Uterus (tissue), 4 donors: ENCODE measurements around the gene GPR143. TPM values are rescaled to one million over a fixed set of nuclear protein-coding genes. Genes with fewer than 3 reads are reported as not detected.

Experiments
- DNase-seq, 2 donors: peaks; one replicate each; pipeline ENCODE4 v3.0.0-alpha.2; 2019 to 2020
- H3K27ac ChIP-seq, 2 donors: fragments of 200-600 bp; sonication (generic); 1 replicate in 1 of 2; 2 replicates in 1 of 2; pipeline ENCODE4 v1.5.1; 2016 to 2018
- H3K27me3 ChIP-seq, 2 donors: fragments of 200-600 bp; sonication (generic); one replicate each; pipeline ENCODE4 v1.5.1; 2018 to 2019; ENCODE audit warnings: control low read depth in 1 of 2
- H3K36me3 ChIP-seq, 2 donors: fragments of 200-600 bp; sonication (generic); one replicate each; pipeline ENCODE4 v1.5.1; 2019; ENCODE audit warnings: control low read depth in 1 of 2
- H3K4me1 ChIP-seq, 2 donors: fragments of 200-600 bp; sonication (generic); one replicate each; pipeline ENCODE4 v1.5.1; 2018 to 2019; ENCODE audit warnings: control low read depth in 1 of 2
- H3K4me3 ChIP-seq, 2 donors: fragments of 200-600 bp; sonication (generic); 1 replicate in 1 of 2; 2 replicates in 1 of 2; pipeline ENCODE4 v1.5.1; 2018 to 2019; ENCODE audit warnings: mild to moderate bottlenecking in 1 of 2
- H3K9me3 ChIP-seq, 2 donors: fragments of 200-600 bp; sonication (generic); one replicate each; pipeline ENCODE4 v1.5.1; 2019; ENCODE audit warnings: control low read depth in 1 of 2
- POLR2A ChIP-seq, 2 donors: fragments of 450-650 bp; IDR thresholded peaks; one replicate each; pipeline ENCODE4 v1.6.1; 2016; ENCODE audit warnings: antibody characterized with exemption in 2 of 2, mild to moderate bottlenecking in 1 of 2, moderate library complexity in 1 of 2
- intact Hi-C: fragments of 100-400 bp; cut with DNase I; formaldehyde crosslinking; loops from one replicate; pipeline ENCODE4 v1.15.1; 2023; ENCODE audit warnings: low total_unique reads
- total RNA-seq, 4 donors: library from RNA; depleted of rRNA in 3 of 4; stranded (reverse); fragments of >200 nt in 3 of 4; gene quantifications; one replicate each; pipeline versions ENCODE4 v1.1.0 to v1.2.4, GENCODE V29; 2014 to 2023
- TF ChIP-seq, protein P1 (sequence below), 4 experiments: fragments of 200-600 bp in 2 of 4; fragments of 450-650 bp in 2 of 4; sonication (generic) in 2 of 4; IDR thresholded peaks; one replicate each; pipeline ENCODE4 v1.5.1; 2016 to 2019; ENCODE audit warnings: antibody characterized with exemption in 4 of 4, mild to moderate bottlenecking in 2 of 4, moderate library complexity in 1 of 4
- donor health status: DM: yes; HTN: yes; CAD: no.

The GPR143 gene
- total RNA-seq, 4 donors from 2014 or later, result 0.26 to 7.0 (median 2.4) TPM; not detected in 1

DNA sequence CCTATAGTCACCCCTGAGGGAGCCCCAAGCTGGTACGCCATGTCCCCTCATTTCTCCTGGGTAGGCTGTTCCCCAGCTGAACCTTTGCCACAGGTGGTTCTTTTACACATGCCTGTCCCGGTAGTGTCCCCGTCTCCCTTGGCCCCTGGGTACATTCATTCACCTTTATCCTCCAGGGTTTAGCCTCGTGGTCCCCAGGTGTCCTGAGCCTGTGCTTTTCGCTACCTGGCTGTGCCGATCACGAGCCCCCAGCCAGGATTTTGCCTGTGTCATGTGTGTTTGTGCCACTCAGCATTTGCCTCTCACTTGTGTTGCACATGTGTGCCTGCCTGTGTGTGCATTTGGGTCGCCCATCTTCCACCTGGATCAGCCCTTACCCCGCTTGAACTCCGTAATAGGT, 57.6 kb downstream of the GPR143 start:
- no peaks in the 10 kb centered on the region for H3K27me3 ChIP-seq
- DNase-seq, result no peak
- H3K36me3 ChIP-seq, result no peaks in the 10 kb centered on the region
- no peaks in the 10 kb centered on the region for H3K9me3 ChIP-seq
- intact Hi-C loops, result no loop called here
- no peak overlapping the region for H3K27ac ChIP-seq
- TF ChIP-seq, protein P1, sequence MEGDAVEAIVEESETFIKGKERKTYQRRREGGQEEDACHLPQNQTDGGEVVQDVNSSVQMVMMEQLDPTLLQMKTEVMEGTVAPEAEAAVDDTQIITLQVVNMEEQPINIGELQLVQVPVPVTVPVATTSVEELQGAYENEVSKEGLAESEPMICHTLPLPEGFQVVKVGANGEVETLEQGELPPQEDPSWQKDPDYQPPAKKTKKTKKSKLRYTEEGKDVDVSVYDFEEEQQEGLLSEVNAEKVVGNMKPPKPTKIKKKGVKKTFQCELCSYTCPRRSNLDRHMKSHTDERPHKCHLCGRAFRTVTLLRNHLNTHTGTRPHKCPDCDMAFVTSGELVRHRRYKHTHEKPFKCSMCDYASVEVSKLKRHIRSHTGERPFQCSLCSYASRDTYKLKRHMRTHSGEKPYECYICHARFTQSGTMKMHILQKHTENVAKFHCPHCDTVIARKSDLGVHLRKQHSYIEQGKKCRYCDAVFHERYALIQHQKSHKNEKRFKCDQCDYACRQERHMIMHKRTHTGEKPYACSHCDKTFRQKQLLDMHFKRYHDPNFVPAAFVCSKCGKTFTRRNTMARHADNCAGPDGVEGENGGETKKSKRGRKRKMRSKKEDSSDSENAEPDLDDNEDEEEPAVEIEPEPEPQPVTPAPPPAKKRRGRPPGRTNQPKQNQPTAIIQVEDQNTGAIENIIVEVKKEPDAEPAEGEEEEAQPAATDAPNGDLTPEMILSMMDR (IDR thresholded peaks at IDR 0.05), result no peak
- TF ChIP-seq POLR2A (IDR thresholded peaks at IDR 0.05), result no peak
- H3K4me1 ChIP-seq, result no peaks in the 10 kb centered on the region
- no peak overlapping the region for H3K4me3 ChIP-seq

DNA sequence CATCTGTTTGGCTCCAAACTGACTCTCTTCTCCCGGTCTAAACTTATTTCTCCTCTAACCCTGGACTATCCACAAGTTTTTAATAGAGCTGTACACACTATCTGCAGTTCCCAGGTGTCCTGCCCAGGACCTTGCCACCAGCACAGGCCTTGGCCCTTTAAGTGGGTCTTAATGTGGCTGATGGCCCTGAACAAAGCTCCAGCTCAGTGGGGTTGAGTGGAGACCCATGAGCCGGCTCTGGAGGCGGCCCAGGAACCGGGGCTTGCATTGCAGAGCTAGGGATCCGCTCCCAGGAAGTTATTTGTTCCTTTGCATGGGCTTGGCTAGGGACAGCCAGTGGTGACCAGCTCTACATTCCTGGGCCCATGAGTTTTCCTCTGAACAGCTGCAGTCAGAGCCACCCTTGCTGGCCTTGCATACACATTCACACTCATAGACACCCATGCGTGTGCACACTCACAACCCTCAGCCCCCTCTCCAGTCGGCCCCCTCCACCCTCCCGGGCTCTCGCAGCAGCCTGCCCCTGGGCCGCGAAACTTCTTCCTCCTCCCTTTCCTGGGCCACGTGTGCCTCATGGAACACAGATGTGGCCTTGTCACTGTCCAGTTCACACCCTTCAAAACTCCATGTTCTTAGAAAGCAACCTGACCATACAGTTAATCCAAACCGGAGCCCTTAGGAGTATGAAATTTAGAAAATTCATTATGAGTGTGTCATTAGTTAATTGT, 58.2 kb downstream of the GPR143 start:
- intact Hi-C loops, result no loop called here
- no peaks in the 10 kb centered on the region for H3K4me1 ChIP-seq
- no peak overlapping the region for H3K27ac ChIP-seq
- TF ChIP-seq POLR2A (IDR thresholded peaks at IDR 0.05), result no peak
- TF ChIP-seq, protein P1 (IDR thresholded peaks at IDR 0.05), result no peak
- no peaks in the 10 kb centered on the region for H3K27me3 ChIP-seq
- DNase-seq, result no peak
- no peak overlapping the region for H3K4me3 ChIP-seq
- H3K9me3 ChIP-seq, result no peaks in the 10 kb centered on the region
- no peaks in the 10 kb centered on the region for H3K36me3 ChIP-seq

- Histone ChIP-seq H3K36me3 (no peaks in the 10 kb centered on the region), H3K27ac (no peak overlapping the region), H3K9me3 (no peaks in the 10 kb centered on the region), H3K4me1 (no peaks in the 10 kb centered on the region), H3K4me3 (no peak overlapping the region), H3K27me3 (no peaks in the 10 kb centered on the region)
- TF ChIP-seq, protein P1 (IDR thresholded peaks at IDR 0.05), result no peak
- TF ChIP-seq POLR2A (IDR thresholded peaks at IDR 0.05), result no peak
- DNase-seq, result no peak
- intact Hi-C loops, result no loop called here
Measured at GRCh38 chrX:9706421-9706820, 59.2 kb downstream of the GPR143 start.

DNA sequence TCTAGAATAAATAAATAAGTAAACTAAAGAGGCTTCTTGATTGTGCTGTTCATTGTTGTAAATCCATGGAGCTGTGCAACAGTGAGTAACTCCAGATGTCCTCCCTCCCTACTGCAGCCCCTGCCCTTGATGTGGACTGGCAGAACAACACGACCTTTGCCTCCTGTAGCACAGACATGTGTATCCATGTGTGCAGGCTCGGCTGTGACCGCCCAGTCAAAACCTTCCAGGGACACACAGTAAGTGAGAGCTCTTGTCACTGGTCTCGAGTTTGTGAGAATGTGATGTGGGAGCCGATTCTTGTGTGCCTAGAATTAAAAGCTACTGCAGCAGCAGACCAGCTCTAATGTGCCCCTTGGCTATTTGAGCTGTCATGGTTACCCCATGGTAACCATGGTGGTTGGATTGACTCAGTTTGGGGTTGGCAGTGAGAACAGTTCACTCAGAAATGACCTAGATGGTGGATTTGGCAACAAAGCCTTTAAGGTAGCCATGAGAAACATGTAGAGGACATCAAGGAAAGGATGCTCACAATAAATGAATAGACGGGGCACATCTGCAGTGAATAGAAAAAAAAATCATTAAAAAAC, 60.7 kb downstream of the GPR143 start:
- Histone ChIP-seq H3K4me1 (no peaks in the 10 kb centered on the region), H3K9me3 (no peaks in the 10 kb centered on the region), H3K36me3 (no peaks in the 10 kb centered on the region), H3K4me3 (no peak overlapping the region), H3K27me3 (no peaks in the 10 kb centered on the region), H3K27ac (no peak overlapping the region)
- intact Hi-C loops, result no loop called here
- no peak for DNase-seq
- TF ChIP-seq, protein P1 (IDR thresholded peaks at IDR 0.05), result no peak
- no peak for TF ChIP-seq POLR2A (IDR thresholded peaks at IDR 0.05)

- Histone ChIP-seq H3K4me3 (no peak overlapping the region), H3K4me1 (no peaks in the 10 kb centered on the region), H3K36me3 (no peaks in the 10 kb centered on the region), H3K9me3 (no peaks in the 10 kb centered on the region), H3K27ac (no peak overlapping the region), H3K27me3 (no peaks in the 10 kb centered on the region)
- no peak for TF ChIP-seq POLR2A (IDR thresholded peaks at IDR 0.05)
- TF ChIP-seq, protein P1 (IDR thresholded peaks at IDR 0.05), result no peak
- intact Hi-C loops, result no loop called here
- no peak for DNase-seq
Measured at GRCh38 chrX:9703406-9703805, 62.2 kb downstream of the GPR143 start.
